Hepatocyte (in vitro differentiated cells): ENCODE measurements around the gene NKAIN2. TPM values are rescaled to one million over a fixed set of nuclear protein-coding genes. Genes with fewer than 3 reads are reported as not detected.

ENCODE experiments used
- DNase-seq: peaks from one replicate; pipeline ENCODE4 v3.0.0-alpha.2; 2016; ENCODE audit warnings: low spot score
- H2AFZ ChIP-seq: fragments of 200-600 bp; sonication (generic); 2 replicates; pipeline ENCODE4 v1.6.0; 2016; ENCODE audit warnings: antibody characterized with exemption, mild to moderate bottlenecking
- H3K27ac ChIP-seq: fragments of 200-600 bp; sonication (generic); 2 replicates; pipeline ENCODE4 v1.5.1; 2016; ENCODE audit warnings: mild to moderate bottlenecking
- H3K27me3 ChIP-seq: fragments of 200-600 bp; sonication (generic); 2 replicates; pipeline ENCODE4 v1.6.1; 2016
- H3K36me3 ChIP-seq: fragments of 200-600 bp; sonication (generic); replicated peaks from 2 replicates; pipeline ENCODE4 v1.5.1; 2016; ENCODE audit warnings: low read depth; ENCODE audit not compliant: insufficient read depth
- H3K4me1 ChIP-seq: fragments of 200-600 bp; sonication (generic); 2 replicates; pipeline ENCODE4 v1.5.1; 2016; ENCODE audit warnings: mild to moderate bottlenecking, moderate library complexity; ENCODE audit not compliant: insufficient read depth
- H3K4me2 ChIP-seq: fragments of 200-600 bp; sonication (generic); 2 replicates; pipeline ENCODE4 v1.6.0; 2016
- H3K4me3 ChIP-seq: fragments of 200-600 bp; sonication (generic); 2 replicates; pipeline ENCODE4 v1.5.1; 2016; ENCODE audit warnings: mild to moderate bottlenecking
- H3K79me2 ChIP-seq: fragments of 200-600 bp; sonication (generic); 2 replicates; pipeline ENCODE4 v1.6.0; 2017; ENCODE audit warnings: mild to moderate bottlenecking
- H3K9me2 ChIP-seq: fragments of 200-600 bp; sonication (generic); replicated peaks from 2 replicates; pipeline ENCODE4 v1.6.0; 2017; ENCODE audit warnings: mild to moderate bottlenecking; ENCODE audit not compliant: insufficient read depth
- H3K9me3 ChIP-seq: fragments of 200-600 bp; sonication (generic); 2 replicates; pipeline ENCODE4 v1.5.1; 2016; ENCODE audit warnings: low read depth, mild to moderate bottlenecking
- H4K20me1 ChIP-seq: fragments of 200-600 bp; sonication (generic); 2 replicates; pipeline ENCODE4 v1.6.0; 2016; ENCODE audit warnings: mild to moderate bottlenecking; ENCODE audit not compliant: insufficient read depth, poor library complexity, severe bottlenecking
- EZH2 ChIP-seq: fragments of 200-600 bp; sonication (generic); IDR thresholded peaks from 2 replicates; pipeline ENCODE4 v1.6.1; 2016; ENCODE audit warnings: antibody characterized with exemption, mild to moderate bottlenecking, borderline replicate concordance
- EZH2phosphoT487 ChIP-seq: fragments of 200-600 bp; sonication (generic); IDR thresholded peaks from one replicate; pipeline ENCODE4 v1.6.1; 2018; ENCODE audit warnings: antibody characterized with exemption, mild to moderate bottlenecking, low read depth, moderate library complexity; ENCODE audit not compliant: unreplicated experiment, severe bottlenecking
- WGBS: methylation state at CpG from one replicate; pipeline ENCODE4 v1.1.6; 2016; ENCODE audit warnings: low lambda C conversion rate; ENCODE audit errors: missing lambda C conversion rate; 5-methylcytosine and 5-hydroxymethylcytosine counted together
- polyA plus RNA-seq: library from polyadenylated mRNA; unstranded; fragments of >200 nt; fragmentation: Nextera tagmentation; extraction: Ambion mirVana; gene quantifications from 2 replicates; pipeline ENCODE4 v1.2.1, GENCODE V29; 2016
- total RNA-seq: library from RNA; depleted of rRNA; stranded (reverse); fragments of >200 nt; gene quantifications from 2 replicates; pipeline ENCODE4 v1.2.3, GENCODE V29; 2014
- TF ChIP-seq, protein P1 (sequence below): fragments of 200-600 bp; sonication (generic); IDR thresholded peaks from 2 replicates; pipeline ENCODE4 v1.5.1; 2016; ENCODE audit warnings: antibody characterized with exemption, mild to moderate bottlenecking; ENCODE audit not compliant: poor library complexity

NKAIN2 gene
- total and polyA plus RNA-seq, 2 experiments from 2014 or later, result 0.48 to 2.6 TPM

DNA sequence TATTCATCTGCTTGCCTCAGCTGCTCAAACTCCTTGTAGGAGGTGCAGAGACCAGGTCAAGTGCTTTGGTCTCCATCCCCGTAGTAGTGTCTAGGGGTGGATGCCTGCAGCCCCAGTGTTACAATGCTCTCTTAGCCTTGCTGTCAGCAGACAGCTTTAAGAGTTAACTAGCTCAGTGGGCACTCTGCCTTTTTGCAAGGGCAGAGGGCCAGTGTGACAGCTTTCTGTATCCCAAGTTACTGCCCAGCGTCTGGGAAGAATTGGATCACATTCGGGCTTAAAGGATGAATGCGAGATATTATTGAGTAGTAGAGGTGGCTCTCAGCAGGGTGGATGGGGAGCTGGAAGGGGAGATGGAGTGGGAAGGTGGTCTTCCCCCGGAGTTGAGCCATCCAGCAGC lies 818.7 kb downstream of the NKAIN2 start:
- H3K4me1 ChIP-seq, result no peaks in the 10 kb centered on the region
- no peak overlapping the region for H3K4me3 ChIP-seq
- 83% methylated on average over 5 of the region's 5 CpGs for WGBS
- no peak overlapping the region for H3K27ac ChIP-seq
- no peaks in the 10 kb centered on the region for H3K79me2 ChIP-seq
- H4K20me1 ChIP-seq, result no peaks in the 10 kb centered on the region
- no peak overlapping the region for H2AFZ ChIP-seq
- H3K27me3 ChIP-seq, result no peaks in the 10 kb centered on the region
- DNase-seq, result no peak
- no peak overlapping the region for H3K4me2 ChIP-seq
- H3K9me2 ChIP-seq, result no peaks in the 10 kb centered on the region
- no peaks in the 10 kb centered on the region for H3K9me3 ChIP-seq
- TF ChIP-seq EZH2 (no peak), EZH2phosphoT487 (no peak)
- TF ChIP-seq, protein P1, sequence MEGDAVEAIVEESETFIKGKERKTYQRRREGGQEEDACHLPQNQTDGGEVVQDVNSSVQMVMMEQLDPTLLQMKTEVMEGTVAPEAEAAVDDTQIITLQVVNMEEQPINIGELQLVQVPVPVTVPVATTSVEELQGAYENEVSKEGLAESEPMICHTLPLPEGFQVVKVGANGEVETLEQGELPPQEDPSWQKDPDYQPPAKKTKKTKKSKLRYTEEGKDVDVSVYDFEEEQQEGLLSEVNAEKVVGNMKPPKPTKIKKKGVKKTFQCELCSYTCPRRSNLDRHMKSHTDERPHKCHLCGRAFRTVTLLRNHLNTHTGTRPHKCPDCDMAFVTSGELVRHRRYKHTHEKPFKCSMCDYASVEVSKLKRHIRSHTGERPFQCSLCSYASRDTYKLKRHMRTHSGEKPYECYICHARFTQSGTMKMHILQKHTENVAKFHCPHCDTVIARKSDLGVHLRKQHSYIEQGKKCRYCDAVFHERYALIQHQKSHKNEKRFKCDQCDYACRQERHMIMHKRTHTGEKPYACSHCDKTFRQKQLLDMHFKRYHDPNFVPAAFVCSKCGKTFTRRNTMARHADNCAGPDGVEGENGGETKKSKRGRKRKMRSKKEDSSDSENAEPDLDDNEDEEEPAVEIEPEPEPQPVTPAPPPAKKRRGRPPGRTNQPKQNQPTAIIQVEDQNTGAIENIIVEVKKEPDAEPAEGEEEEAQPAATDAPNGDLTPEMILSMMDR, result no peak
- no peaks in the 10 kb centered on the region for H3K36me3 ChIP-seq

GRCh38 chr6:124633655-124634054 lies 830.0 kb downstream of the NKAIN2 start:
- Histone ChIP-seq H3K27me3 (no peaks in the 10 kb centered on the region), H3K27ac (no peak overlapping the region), H4K20me1 (no peaks in the 10 kb centered on the region), H3K36me3 (no peaks in the 10 kb centered on the region), H3K4me2 (no peak overlapping the region), H3K9me2 (no peaks in the 10 kb centered on the region), H3K4me1 (no peaks in the 10 kb centered on the region), H3K79me2 (no peaks in the 10 kb centered on the region), H3K4me3 (no peak overlapping the region), H3K9me3 (no peaks in the 10 kb centered on the region), H2AFZ (no peak overlapping the region)
- DNase-seq, result no peak
- 86% methylated on average over 3 of the region's 3 CpGs for whole genome bisulfite sequencing
- TF ChIP-seq EZH2 (no peak), EZH2phosphoT487 (no peak)
- TF ChIP-seq, protein P1, result no peak

DNA sequence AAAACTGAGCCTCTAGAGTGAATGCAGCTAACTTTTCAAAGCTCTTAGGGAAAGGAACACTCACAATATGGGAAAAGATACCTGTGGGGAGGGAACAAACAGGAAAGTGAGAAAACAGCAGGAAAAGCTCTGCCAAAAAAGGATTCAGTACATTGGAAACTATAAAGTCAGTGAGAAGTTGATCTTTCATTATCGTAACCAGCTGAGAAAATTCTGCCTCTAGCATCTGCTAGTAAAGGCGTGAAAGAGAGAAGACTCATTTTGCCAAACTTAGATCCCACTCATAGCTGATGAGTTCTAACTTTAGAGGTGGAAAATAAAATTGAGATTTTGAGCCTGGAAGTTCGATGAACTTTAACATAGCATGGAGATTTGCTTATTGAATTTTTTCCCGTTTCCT lies 836.8 kb downstream of the NKAIN2 start:
- no peak overlapping the region for H3K27ac ChIP-seq
- no peaks in the 10 kb centered on the region for H3K9me3 ChIP-seq
- no peaks in the 10 kb centered on the region for H3K9me2 ChIP-seq
- no peaks in the 10 kb centered on the region for H4K20me1 ChIP-seq
- no peaks in the 10 kb centered on the region for H3K36me3 ChIP-seq
- H3K79me2 ChIP-seq, result no peaks in the 10 kb centered on the region
- H3K27me3 ChIP-seq, result no peaks in the 10 kb centered on the region
- 95% methylated on average over 4 of the region's 4 CpGs for WGBS
- no peak for DNase-seq
- H3K4me1 ChIP-seq, result no peaks in the 10 kb centered on the region
- H3K4me2 ChIP-seq, result no peak overlapping the region
- TF ChIP-seq, protein P1, result no peak
- no peak for TF ChIP-seq EZH2
- no peak overlapping the region for H3K4me3 ChIP-seq
- H2AFZ ChIP-seq, result no peak overlapping the region

GRCh38 chr6:124655866-124656265 lies 852.2 kb downstream of the NKAIN2 start:
- no peak overlapping the region for H3K4me2 ChIP-seq
- H3K4me3 ChIP-seq, result no peak overlapping the region
- no peak overlapping the region for H3K27ac ChIP-seq
- H3K79me2 ChIP-seq, result no peaks in the 10 kb centered on the region
- H3K9me3 ChIP-seq, result no peaks in the 10 kb centered on the region
- 84% methylated on average over 1 of the region's 1 CpG for WGBS
- H3K36me3 ChIP-seq, result no peaks in the 10 kb centered on the region
- H3K27me3 ChIP-seq, result no peaks in the 10 kb centered on the region
- no peak for TF ChIP-seq EZH2
- no peak for TF ChIP-seq EZH2phosphoT487
- TF ChIP-seq, protein P1, result no peak
- no peak for DNase-seq
- H2AFZ ChIP-seq, result no peak overlapping the region
- H3K4me1 ChIP-seq, result no peaks in the 10 kb centered on the region
- no peaks in the 10 kb centered on the region for H4K20me1 ChIP-seq
- H3K9me2 ChIP-seq, result no peaks in the 10 kb centered on the region
